Stimulated activated CD8-positive, alpha-beta memory T cell treated with anti-CD3 and anti-CD28 coated beads, Interleukin-7, amount 100 ng/mL, for 4 hours (primary cell): Measurements from ENCODE around the gene HRH2.

ENCODE experiments used
- DNase-seq, 2 donors: peaks; one replicate each; pipeline ENCODE4 v3.0.0-alpha.2; 2020; ENCODE audit warnings: low read depth in 2 of 2

HRH2 gene

GRCh38 chr5:175692996-175693710 is 35.3 kb downstream of the HRH2 start:
- no peak for DNase-seq

DNA sequence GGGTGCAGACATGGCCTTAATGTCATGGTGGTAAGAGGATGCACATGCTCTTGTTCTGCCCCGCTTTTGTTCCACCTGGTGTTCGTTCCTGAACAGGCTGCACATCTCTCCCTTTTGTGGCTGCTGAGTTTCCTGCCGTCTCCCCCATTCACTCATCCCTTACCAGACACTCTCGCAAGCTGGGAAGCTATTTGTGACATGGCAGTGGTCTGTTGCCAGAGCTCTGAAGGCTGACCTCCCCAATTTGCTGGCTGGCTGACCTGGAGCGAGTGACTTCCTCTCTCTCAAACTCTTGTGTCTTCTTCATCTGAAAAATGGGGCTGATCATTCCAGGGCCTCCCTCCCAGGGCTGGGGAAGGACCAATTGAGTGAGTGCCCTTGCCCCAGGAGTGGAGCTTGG is 35.9 kb downstream of the HRH2 start:
- no peak for DNase-seq

GRCh38 chr5:175694371-175695160 is 36.7 kb downstream of the HRH2 start:
- no peak for DNase-seq

GRCh38 chr5:175695161-175696126 is 37.6 kb downstream of the HRH2 start:
- no peak for DNase-seq

GRCh38 chr5:175696139-175696854 is 38.4 kb downstream of the HRH2 start:
- DNase-seq = peak; percentile 31 to 51

- no peak for DNase-seq
Measured at GRCh38 chr5:175696855-175697198, 39.0 kb downstream of the HRH2 start.

DNA sequence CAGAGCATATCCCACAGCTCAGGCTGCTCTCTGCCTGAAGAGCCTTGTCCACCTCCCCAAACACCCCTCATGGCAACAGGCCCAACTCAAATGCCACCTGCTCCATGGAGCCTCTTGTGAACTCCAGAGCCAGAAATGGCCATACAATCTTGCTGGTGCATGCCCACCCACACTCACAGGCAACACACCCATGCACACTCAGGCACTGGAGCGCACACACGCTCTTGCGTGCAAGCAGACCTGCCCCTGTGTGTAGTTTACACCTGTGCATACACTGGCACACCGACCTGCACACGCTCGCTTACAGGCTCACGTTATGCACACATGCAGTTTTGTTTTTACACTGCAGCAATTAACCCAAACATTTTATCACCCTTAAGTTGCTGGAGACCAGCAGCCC is 40.0 kb downstream of the HRH2 start:
- no peak for DNase-seq

DNA sequence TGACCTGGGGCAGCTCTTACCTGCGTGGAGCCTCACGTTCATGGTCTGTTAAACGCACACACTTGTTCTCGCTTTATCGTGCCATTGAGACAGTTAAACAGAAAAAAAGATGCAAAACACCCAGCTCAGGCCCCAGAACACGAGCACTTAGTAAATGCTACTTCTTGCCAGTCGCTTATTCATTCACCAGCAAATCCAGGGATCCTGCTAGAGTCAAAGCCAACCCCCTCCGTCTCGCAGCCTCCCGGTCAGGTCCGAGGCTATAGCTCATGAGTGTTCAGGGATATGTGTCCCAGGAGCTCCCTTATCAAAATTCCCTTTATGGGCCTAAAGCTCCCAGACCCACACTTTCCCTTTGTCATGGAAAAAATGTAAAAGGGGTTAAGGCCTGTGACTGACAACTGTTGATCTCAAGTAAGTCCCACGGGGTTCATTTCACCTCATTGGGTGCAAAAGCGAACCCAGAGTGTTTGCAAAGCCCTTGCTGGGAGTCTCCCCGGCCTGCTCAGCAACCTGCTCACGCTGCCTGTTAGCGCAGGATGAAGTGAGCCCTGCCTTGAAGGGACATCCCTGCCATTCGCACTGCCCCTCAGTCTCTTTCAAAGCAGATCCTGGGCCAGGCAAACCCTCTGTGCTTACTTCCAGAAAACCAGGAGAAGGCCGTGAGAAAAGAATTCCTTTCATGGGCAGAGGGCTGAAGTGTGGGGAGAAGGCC is 40.7 kb downstream of the HRH2 start:
- no peak for DNase-seq

GRCh38 chr5:175700991-175701390 is 43.1 kb downstream of the HRH2 start:
- no peak for DNase-seq

DNA sequence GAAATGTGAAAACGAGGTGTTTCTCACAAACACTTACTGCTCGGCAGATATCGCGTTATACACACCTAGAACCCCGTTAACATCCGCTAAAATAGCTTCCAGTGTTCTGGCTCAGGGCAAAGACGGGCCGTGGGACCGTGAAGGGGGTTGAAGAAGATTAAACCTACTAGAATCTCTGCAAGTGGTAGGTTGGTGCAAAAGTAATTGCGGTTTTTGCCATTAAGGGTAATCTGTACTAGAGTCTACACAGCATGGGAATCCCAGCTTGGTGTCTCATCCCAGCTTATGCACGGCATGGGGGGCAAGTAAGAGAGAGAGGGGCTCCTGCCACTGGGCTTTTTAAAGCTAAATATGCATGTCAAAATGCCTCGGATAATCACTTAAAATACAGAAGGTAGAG is 43.9 kb downstream of the HRH2 start:
- no peak for DNase-seq

DNA sequence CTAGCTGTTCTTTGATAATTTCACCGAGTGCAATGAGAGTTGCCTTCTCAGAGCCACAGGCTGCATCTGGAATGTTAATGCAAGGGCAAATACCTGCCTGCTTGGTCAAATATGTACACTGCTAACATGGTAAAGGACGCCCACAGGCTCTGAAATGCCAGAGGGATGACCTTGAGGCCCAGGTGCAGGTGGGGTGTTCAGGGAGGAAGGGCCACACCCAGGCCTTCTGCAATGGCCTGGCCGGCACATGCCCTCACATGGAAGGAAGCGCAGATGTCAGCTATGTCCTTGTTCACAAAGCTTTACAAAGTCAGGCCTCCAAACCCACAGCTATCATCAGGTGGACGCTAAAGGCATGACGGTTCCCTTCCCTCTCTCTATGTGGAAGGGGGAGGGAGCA is 48.6 kb downstream of the HRH2 start:
- no peak for DNase-seq

GRCh38 chr5:175707751-175708375 is 50.0 kb downstream of the HRH2 start:
- DNase-seq = no peak

DNA sequence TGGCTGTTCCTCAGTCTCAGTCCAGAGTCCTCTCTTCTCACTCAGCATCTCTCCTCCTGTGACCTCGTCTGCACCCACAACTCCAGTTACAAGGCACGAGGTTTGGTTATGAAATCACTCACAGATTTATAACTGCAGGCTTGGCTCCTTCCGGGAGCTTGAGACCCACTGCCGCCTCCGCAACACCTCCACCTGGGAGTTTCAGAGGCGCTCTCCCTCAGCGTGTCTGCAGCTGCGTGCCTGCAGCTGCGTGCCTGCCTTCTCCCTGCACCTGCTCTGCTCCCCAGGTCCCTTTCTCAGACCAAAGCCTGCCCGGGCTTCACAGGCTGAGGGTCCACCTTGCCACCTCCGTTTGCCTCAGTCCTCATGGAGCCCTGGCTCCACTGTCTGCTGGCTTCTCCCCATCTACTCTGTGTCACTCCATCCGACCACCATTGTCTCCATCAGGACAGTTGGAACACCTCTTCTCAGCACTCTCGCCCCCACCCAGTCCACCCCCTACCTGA is 51.5 kb downstream of the HRH2 start:
- DNase-seq = no peak

DNA sequence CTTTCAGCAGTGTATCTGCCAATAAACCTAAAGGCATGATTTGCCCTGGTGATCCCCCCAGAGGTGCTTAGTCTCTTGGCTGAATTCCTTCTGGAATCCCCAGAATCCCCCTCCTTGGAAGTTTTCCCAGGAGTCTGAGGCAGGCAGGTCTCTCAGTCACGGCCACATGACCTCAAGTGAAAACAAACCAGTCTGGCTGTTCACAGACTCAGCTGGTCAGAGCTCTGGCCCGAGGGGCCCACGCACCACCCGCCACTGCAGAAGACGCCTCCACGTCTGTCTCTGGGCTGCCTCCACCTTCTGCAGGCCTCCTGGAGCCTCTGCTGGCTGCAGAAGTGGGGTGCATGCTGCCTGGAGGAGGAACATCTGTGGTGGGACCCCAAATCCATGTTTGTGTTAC is 52.5 kb downstream of the HRH2 start:
- DNase-seq = no peak

DNA sequence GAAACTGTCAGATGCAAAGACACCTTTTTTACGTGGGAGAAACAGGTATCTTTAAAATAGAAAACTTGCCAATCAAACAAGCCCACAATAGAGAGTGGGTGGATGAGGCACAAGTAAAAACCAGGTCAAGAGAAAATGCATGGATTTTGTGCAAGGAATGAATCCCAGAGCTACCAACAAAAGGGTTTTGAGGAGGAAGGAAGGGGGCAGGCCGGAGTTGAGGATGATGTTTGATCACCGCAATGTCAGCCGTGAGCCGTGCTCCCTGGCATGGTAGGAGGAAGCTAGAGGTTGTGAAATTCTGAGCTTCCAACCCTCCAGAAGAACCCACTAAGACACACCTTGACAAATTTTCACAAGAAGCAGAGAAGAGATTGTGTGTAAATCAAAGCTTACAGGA is 53.2 kb downstream of the HRH2 start:
- no peak for DNase-seq

DNA sequence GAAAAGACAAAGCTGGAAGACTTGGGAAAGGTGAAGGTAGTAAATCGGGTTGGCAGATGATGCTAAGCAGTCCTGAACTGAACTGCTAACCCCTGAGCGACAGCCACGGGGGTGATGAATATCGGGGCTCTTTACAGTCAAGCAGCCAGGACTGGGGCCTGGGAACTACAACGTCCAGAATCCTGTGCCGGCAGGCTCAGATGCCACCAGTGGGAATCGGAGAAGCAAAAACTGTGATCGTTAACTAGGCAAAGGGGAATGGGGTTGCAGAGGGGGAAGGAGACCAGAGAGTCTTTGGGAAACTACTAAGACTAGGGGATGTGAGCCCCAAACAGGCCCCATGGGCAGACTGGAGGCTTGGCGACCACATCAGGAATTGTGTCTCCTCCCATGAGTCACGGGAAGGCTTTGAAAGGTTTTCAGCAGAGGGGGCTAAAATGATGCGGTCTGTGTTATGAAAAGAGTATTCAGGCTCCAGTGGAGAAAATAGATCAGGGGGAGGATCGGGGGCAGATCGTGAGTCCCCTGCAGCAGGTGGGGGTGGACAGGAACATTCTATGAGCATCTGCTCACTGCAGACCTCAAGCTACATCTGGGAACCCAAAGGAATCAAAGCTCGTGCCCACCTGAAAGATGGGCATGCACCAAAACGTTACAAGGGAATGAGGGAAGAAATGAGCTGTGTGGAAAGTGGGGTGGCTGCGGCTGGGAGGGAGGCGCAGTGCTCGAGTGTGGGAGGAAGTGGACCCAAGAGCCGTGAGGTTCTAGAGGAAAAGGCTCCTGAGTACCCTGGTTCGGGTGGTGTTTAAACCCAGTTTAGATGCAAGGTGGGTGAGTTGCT is 53.8 kb downstream of the HRH2 start:
- no peak for DNase-seq

GRCh38 chr5:175712313-175712680 is 54.4 kb downstream of the HRH2 start:
- DNase-seq = no peak

GRCh38 chr5:175712681-175713085 is 54.8 kb downstream of the HRH2 start:
- no peak for DNase-seq

DNA sequence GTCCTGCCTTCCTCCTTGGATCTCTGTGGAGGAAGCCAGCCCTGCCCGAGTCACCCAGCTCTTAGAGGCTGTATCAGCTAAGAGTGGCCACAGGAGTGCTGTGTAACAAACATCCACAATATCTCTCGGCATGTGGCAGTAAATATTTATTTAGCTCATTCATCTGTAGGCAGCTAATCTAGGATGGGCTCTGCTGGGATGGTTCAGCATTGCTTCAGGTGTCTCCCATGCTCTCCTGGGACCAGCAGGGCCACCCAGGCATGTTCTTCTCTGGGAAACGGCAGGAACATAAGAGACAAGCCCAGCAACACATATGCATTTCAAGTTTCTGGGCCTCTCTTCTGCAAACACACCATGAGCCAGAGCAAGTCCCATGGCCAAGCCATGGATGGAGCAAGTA is 56.1 kb downstream of the HRH2 start:
- DNase-seq = no peak
